Measurements from ENCODE around the gene BACE2. TPM values are rescaled to one million over a fixed set of nuclear protein-coding genes. Genes with fewer than 3 reads are reported as not detected.

BACE2 gene
- polyA plus RNA-seq, 1 donor (not counting 4 experiments of a cell fraction or from before 2014, with no cell fraction given): 130 TPM

DNA sequence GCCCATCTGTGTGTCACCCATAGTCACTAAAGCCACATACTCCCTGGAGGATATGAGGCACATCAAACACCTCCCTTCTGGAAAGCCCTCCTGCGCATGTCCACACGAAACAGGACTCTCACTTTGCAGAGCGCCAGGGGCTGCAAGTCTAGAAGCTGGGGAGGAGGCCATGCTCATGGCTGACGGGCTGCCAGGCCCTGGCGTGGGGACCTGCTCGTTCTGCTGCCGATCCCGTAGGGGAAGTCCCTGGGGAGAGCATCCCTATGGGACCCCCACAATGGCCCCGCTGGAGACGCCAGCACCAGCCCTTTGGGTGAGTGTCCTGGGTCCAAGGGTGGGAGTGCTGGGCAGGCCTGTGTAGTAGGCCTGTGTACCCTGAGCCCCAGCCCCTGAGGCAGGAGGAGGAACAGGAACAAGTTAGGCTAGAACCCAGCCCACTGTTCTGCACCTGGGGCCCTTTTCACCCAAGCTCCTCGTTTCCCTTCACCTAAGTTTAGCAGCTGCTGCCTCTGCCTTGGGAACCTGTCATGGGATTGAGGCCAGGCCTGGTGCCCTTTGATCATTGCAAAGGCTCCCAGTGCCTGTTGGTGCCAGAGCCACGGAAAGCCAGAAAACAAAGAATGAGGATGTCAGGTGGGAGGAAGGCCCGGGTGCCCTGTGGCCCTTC is 158.6 kb downstream of the BACE2 start:
- no peak for FAIRE-seq
- H3K36me3 ChIP-seq (ENCODE audit: control insufficient read depth in 2 of 2, extremely low read depth in 1 of 2, insufficient read depth in 2 of 2, low read length in 2 of 2): no peaks in the 10 kb centered on the region

DNA sequence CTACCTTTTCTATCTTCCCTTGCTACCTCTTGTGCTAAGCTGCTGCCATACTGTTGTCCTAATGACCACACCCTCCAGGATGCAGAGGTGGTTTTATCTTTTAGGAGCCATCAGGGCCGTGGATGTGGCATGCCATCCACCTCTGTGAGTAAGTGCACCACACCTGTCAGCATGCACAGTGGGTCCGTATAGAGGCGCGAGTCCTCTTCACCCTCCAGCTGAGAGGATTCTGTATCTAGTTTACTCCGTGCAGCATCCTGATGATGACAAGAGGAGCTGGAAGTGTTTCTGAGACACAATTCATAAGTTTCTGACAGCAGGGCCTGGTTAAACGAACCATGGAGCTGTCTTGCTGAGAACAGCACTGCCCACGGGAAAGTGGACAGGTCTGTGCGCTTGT is 159.8 kb downstream of the BACE2 start:
- Histone ChIP-seq H3K27ac (ENCODE audit: control insufficient read depth, insufficient read depth, low read length) (no peak overlapping the region), H4K20me1 (ENCODE audit: control insufficient read depth, extremely low read depth, insufficient read depth, low read length) (no peaks in the 10 kb centered on the region), H3K27me3 (ENCODE audit: control insufficient read depth, extremely low read depth, insufficient read depth, low read length) (peaks cover 4% of the 10 kb centered on the region), H3K4me3 (ENCODE audit: control insufficient read depth in 2 of 3, extremely low read depth in 1 of 3, insufficient read depth in 2 of 3, low read depth in 1 of 3, low read length in 3 of 3) (no peak overlapping the region), H3K9ac (ENCODE audit: control insufficient read depth, extremely low read depth, insufficient read depth, low read length) (no peak overlapping the region), H3K4me2 (ENCODE audit: control insufficient read depth, extremely low read depth, insufficient read depth, low read depth, low read length) (no peak overlapping the region), H3K9me1 (ENCODE audit: control insufficient read depth, extremely low read depth, insufficient read depth, low read length) (no peaks in the 10 kb centered on the region), H3K4me1 (ENCODE audit: control insufficient read depth, extremely low read depth, insufficient read depth, low read length) (no peaks in the 10 kb centered on the region), H2AFZ (ENCODE audit: control insufficient read depth, low read length) (no peak overlapping the region), H3K79me2 (ENCODE audit: control insufficient read depth, insufficient read depth, low read length) (no peaks in the 10 kb centered on the region), H3K9me3 (ENCODE audit: control insufficient read depth, low read depth, low read length) (no peaks in the 10 kb centered on the region), H3K36me3 (ENCODE audit: control insufficient read depth in 2 of 2, extremely low read depth in 1 of 2, insufficient read depth in 2 of 2, low read length in 2 of 2) (no peaks in the 10 kb centered on the region)
- DNase-seq (ENCODE audit: low read depth, low spot score) (no peak), FAIRE-seq (no peak)
- TF ChIP-seq, protein P1, sequence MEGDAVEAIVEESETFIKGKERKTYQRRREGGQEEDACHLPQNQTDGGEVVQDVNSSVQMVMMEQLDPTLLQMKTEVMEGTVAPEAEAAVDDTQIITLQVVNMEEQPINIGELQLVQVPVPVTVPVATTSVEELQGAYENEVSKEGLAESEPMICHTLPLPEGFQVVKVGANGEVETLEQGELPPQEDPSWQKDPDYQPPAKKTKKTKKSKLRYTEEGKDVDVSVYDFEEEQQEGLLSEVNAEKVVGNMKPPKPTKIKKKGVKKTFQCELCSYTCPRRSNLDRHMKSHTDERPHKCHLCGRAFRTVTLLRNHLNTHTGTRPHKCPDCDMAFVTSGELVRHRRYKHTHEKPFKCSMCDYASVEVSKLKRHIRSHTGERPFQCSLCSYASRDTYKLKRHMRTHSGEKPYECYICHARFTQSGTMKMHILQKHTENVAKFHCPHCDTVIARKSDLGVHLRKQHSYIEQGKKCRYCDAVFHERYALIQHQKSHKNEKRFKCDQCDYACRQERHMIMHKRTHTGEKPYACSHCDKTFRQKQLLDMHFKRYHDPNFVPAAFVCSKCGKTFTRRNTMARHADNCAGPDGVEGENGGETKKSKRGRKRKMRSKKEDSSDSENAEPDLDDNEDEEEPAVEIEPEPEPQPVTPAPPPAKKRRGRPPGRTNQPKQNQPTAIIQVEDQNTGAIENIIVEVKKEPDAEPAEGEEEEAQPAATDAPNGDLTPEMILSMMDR (optimal IDR thresholded peaks at IDR 0.05 in 1 of 3, IDR thresholded peaks at IDR 0.05 in 1 of 3, conservative IDR thresholded peaks at IDR 0.05 in 1 of 3; ENCODE audit: extremely low read depth in 1 of 3, insufficient read depth in 2 of 3, low read length in 3 of 3): no peak
- TF ChIP-seq EZH2 (IDR thresholded peaks at IDR 0.05; ENCODE audit: low read length): no peak
- dilution Hi-C loops (cut with MboI; ENCODE audit: extremely low pct_ligation_motif_present, low sequenced_read_pairs): no loop called here

More for the DNA sequence above, 158.6 kb downstream of the BACE2 start:
- H3K79me2 ChIP-seq (ENCODE audit: control insufficient read depth, insufficient read depth, low read length): no peaks in the 10 kb centered on the region
- dilution Hi-C loops (cut with MboI; ENCODE audit: extremely low pct_ligation_motif_present, low sequenced_read_pairs): no loop called here
- H3K27ac ChIP-seq (ENCODE audit: control insufficient read depth, insufficient read depth, low read length): no peak overlapping the region
- H4K20me1 ChIP-seq (ENCODE audit: control insufficient read depth, extremely low read depth, insufficient read depth, low read length): no peaks in the 10 kb centered on the region
- H3K9me3 ChIP-seq (ENCODE audit: control insufficient read depth, low read depth, low read length): no peaks in the 10 kb centered on the region
- peaks cover 8% of the 10 kb centered on the region for H3K27me3 ChIP-seq (ENCODE audit: control insufficient read depth, extremely low read depth, insufficient read depth, low read length)
- H2AFZ ChIP-seq (ENCODE audit: control insufficient read depth, low read length): no peak overlapping the region
- no peak overlapping the region for H3K9ac ChIP-seq (ENCODE audit: control insufficient read depth, extremely low read depth, insufficient read depth, low read length)
- TF ChIP-seq, protein P1 (optimal IDR thresholded peaks at IDR 0.05 in 1 of 3, IDR thresholded peaks at IDR 0.05 in 1 of 3, conservative IDR thresholded peaks at IDR 0.05 in 1 of 3; ENCODE audit: extremely low read depth in 1 of 3, insufficient read depth in 2 of 3, low read length in 3 of 3): no peak
- TF ChIP-seq EZH2 (IDR thresholded peaks at IDR 0.05; ENCODE audit: low read length): no peak
- no peaks in the 10 kb centered on the region for H3K9me1 ChIP-seq (ENCODE audit: control insufficient read depth, extremely low read depth, insufficient read depth, low read length)
- H3K4me3 ChIP-seq (ENCODE audit: control insufficient read depth in 2 of 3, extremely low read depth in 1 of 3, insufficient read depth in 2 of 3, low read depth in 1 of 3, low read length in 3 of 3): no peak overlapping the region
- H3K4me1 ChIP-seq (ENCODE audit: control insufficient read depth, extremely low read depth, insufficient read depth, low read length): no peaks in the 10 kb centered on the region
- DNase-seq (ENCODE audit: low read depth, low spot score): no peak
- no peak overlapping the region for H3K4me2 ChIP-seq (ENCODE audit: control insufficient read depth, extremely low read depth, insufficient read depth, low read depth, low read length)

All from keratinocyte (primary cell).